IMR-90 (cell line): ENCODE data around the gene ERGIC1. TPM values are rescaled to one million over a fixed set of nuclear protein-coding genes. Genes with fewer than 3 reads are reported as not detected.

Experiments
- ATAC-seq: fragments of 200-7000 bp; cut with Tn5 transposase; 2 replicates; pipeline ENCODE4 v1.9.1; 2020; ENCODE audit warnings: low read depth, mild to moderate bottlenecking, moderate library complexity
- BruUV-seq: library from RNA; stranded (reverse); fragments of 400-500 nt; replicated peaks from 2 replicates; lab custom pipeline; 2021; lab: Mats Ljungman, UMichigan
- CTCF ChIA-PET: fragments of 300-600 bp; formaldehyde crosslinking; extraction: SDS; loops from one replicate; lab custom pipeline; 2021; ENCODE audit warnings: antibody characterized with exemption; lab: Yijun Ruan, JAX
- POLR2A ChIA-PET: fragments of 300-600 bp; sonication (Branson Sonifier 250); formaldehyde crosslinking; loops from one replicate; lab custom pipeline; 2022; ENCODE audit warnings: antibody characterized with exemption; ENCODE audit not compliant: unreplicated experiment; lab: Charles Lee
- DNase-seq: peaks from one replicate; pipeline ENCODE4 v3.0.0; 2013
- H2AFZ ChIP-seq: replicated peaks from 2 replicates; pipeline ENCODE3; 2013; ENCODE audit warnings: low read length, mild to moderate bottlenecking; ENCODE audit not compliant: poor library complexity
- H2AK5ac ChIP-seq: 2 replicates; pipeline ENCODE4 v1.6.1; 2013; ENCODE audit warnings: low read depth, low read length, inconsistent platforms
- H2AK9ac ChIP-seq: replicated peaks from 2 replicates; pipeline ENCODE3; 2013; ENCODE audit warnings: mild to moderate bottlenecking, low read depth, low read length, moderate library complexity; ENCODE audit not compliant: poor library complexity
- H2BK120ac ChIP-seq: 2 replicates; pipeline ENCODE4 v1.6.1; 2013; ENCODE audit warnings: low read depth, low read length, inconsistent platforms
- H2BK15ac ChIP-seq: 3 replicates; pipeline ENCODE4 v1.6.1; 2013; ENCODE audit warnings: low read depth, low read length, inconsistent platforms
- H2BK20ac ChIP-seq: 2 replicates; pipeline ENCODE4 v1.6.1; 2013; ENCODE audit warnings: low read depth, mild to moderate bottlenecking, inconsistent platforms, low read length, moderate library complexity
- H2BK5ac ChIP-seq: 2 replicates; pipeline ENCODE4 v1.6.1; 2013; ENCODE audit warnings: mild to moderate bottlenecking, low read depth, low read length, inconsistent platforms; ENCODE audit not compliant: poor library complexity, severe bottlenecking
- H3K14ac ChIP-seq: replicated peaks from 2 replicates; pipeline ENCODE4 v1.6.1; 2013; ENCODE audit warnings: low read depth, low read length, inconsistent platforms
- H3K18ac ChIP-seq: 2 replicates; pipeline ENCODE4 v1.6.1; 2013; ENCODE audit warnings: low read depth, low read length, control low read depth
- H3K23ac ChIP-seq: 2 replicates; pipeline ENCODE4 v1.6.1; 2013; ENCODE audit warnings: low read depth, low read length, inconsistent platforms
- H3K27ac ChIP-seq: 2 replicates; pipeline ENCODE4 v1.5.1; 2013; ENCODE audit warnings: mild to moderate bottlenecking, control low read depth, low read length; ENCODE audit not compliant: insufficient read depth
- H3K27me3 ChIP-seq: 2 replicates; pipeline ENCODE4 v1.6.1; 2013; ENCODE audit warnings: low read length; ENCODE audit not compliant: control insufficient read depth, insufficient read depth
- H3K36me3 ChIP-seq: 2 replicates; pipeline ENCODE4 v1.6.1; 2013; ENCODE audit warnings: low read length, mixed read lengths; ENCODE audit not compliant: control insufficient read depth, insufficient read depth
- H3K4ac ChIP-seq: 2 replicates; pipeline ENCODE4 v1.6.1; 2013; ENCODE audit warnings: low read depth, low read length, inconsistent platforms
- H3K4me1 ChIP-seq: 2 replicates; pipeline ENCODE4 v1.6.1; 2013; ENCODE audit warnings: low read length, mixed read lengths; ENCODE audit not compliant: control insufficient read depth, insufficient read depth
- H3K4me2 ChIP-seq: 2 replicates; pipeline ENCODE4 v1.6.1; 2013; ENCODE audit warnings: low read depth, mild to moderate bottlenecking, control low read depth, low read length, moderate library complexity
- H3K4me3 ChIP-seq: 2 replicates; pipeline ENCODE4 v1.5.1; 2013; ENCODE audit warnings: low read depth, mild to moderate bottlenecking, control low read depth, low read length, moderate library complexity; ENCODE audit not compliant: insufficient read depth
- H3K56ac ChIP-seq: 2 replicates; pipeline ENCODE4 v1.6.1; 2013; ENCODE audit warnings: low read length, inconsistent platforms; ENCODE audit not compliant: insufficient read depth; ENCODE audit errors: extremely low read depth
- H3K79me1 ChIP-seq, 2 experiments: 2 replicates each; pipeline ENCODE4 v1.6.1; 2013; ENCODE audit warnings: low read length in 2 of 2, inconsistent platforms in 1 of 2, low read depth in 1 of 2
- H3K9ac ChIP-seq: 2 replicates; pipeline ENCODE4 v1.6.1; 2013; ENCODE audit warnings: low read depth, low read length, control low read depth
- H3K9me1 ChIP-seq: 2 replicates; pipeline ENCODE4 v1.6.1; 2013; ENCODE audit warnings: low read length, inconsistent platforms; ENCODE audit not compliant: insufficient read depth
- H3K9me3 ChIP-seq: 2 replicates; pipeline ENCODE4 v1.6.1; 2013; ENCODE audit warnings: low read length; ENCODE audit not compliant: control insufficient read depth, insufficient read depth
- H4K20me1 ChIP-seq: 2 replicates; pipeline ENCODE4 v1.6.1; 2013; ENCODE audit warnings: low read length, inconsistent platforms; ENCODE audit not compliant: insufficient read depth
- H4K5ac ChIP-seq: 2 replicates; pipeline ENCODE4 v1.6.1; 2013; ENCODE audit warnings: mild to moderate bottlenecking, low read depth, low read length, control low read depth
- H4K8ac ChIP-seq, 2 experiments: 2 replicates each; pipeline ENCODE4 v1.6.1; 2013; ENCODE audit warnings: low read depth in 2 of 2, low read length in 2 of 2, control low read depth in 1 of 2, inconsistent platforms in 1 of 2
- H4K91ac ChIP-seq: 2 replicates; pipeline ENCODE4 v1.6.1; 2013; ENCODE audit warnings: low read depth, low read length, inconsistent platforms; ENCODE audit not compliant: insufficient read depth
- MXI1 ChIP-seq: IDR thresholded peaks from 2 replicates; pipeline ENCODE4 v1.6.1; 2012; ENCODE audit warnings: low read depth, mild to moderate bottlenecking, low read length, moderate library complexity, borderline replicate concordance
- POLR2A ChIP-seq: IDR thresholded peaks from 2 replicates; pipeline ENCODE4 v1.6.1; 2012; ENCODE audit warnings: mild to moderate bottlenecking, low read depth, low read length
- WGBS, 2 experiments: methylation state at CpG; one replicate each; pipeline versions ENCODE4 v1.1.5 to v1.1.7; 2013; ENCODE audit warnings: missing lambda C conversion rate in 2 of 2; ENCODE audit not compliant: insufficient read length in 1 of 2; ENCODE audit errors: extremely low coverage in 2 of 2; 5-methylcytosine and 5-hydroxymethylcytosine counted together
- dilution Hi-C: fragments of 300-500 bp; cut with HindIII; formaldehyde crosslinking; loops from one replicate; pipeline ENCODE4 v1.14.3; 2018; ENCODE audit warnings: low sequenced_read_pairs; ENCODE audit not compliant: unreplicated experiment
- in situ Hi-C: fragments of 300-500 bp; cut with MboI; formaldehyde crosslinking; loops from 3 replicates; pipeline ENCODE4 v1.14.3; 2019; ENCODE audit warnings: low sequenced_read_pairs, inconsistent platforms, mixed read lengths
- intact Hi-C: fragments of 100-400 bp; cut with micrococcal nuclease; formaldehyde crosslinking; loops from 2 replicates; pipeline ENCODE4 v1.10.0; 2022
- polyA plus RNA-seq, 3 experiments: library from polyadenylated mRNA; depleted of rRNA; stranded (reverse); fragments of >200 nt; gene quantifications; 2 replicates each; pipeline ENCODE4 v1.2.3, GENCODE V29; 2012; ENCODE audit warnings: low replicate concordance in 1 of 3
- total RNA-seq: library from RNA; depleted of rRNA; stranded (reverse); fragments of >200 nt; gene quantifications from 2 replicates; pipeline ENCODE4 v1.2.3, GENCODE V29; 2012

ERGIC1 gene
- total and polyA plus RNA-seq, 2 of the 4 experiments (the other 2 are of a cell fraction) = 134 to 192 TPM

GRCh38 chr5:172898218-172898842, 64.3 kb downstream of the ERGIC1 start:
- dilution Hi-C loops (no loop called here), in situ Hi-C loops (no loop called here), intact Hi-C loops (no loop called here)
- peak overlapping the region; percentile 99 for H4K91ac ChIP-seq
- H2BK20ac ChIP-seq = peak overlapping the region; percentile 97
- peak overlapping the region; percentile 95 for H4K5ac ChIP-seq
- peaks cover 43 to 67% of the 10 kb centered on the region in 2 experiments for H3K79me1 ChIP-seq
- ChIA-PET POLR2A (interaction anchor here (0.6 to 1.3 kb wide), 4 partner anchors 11 to 131 kb away, joined by 3 to 4 read pairs (median 3); no protein-coding TSS in a partner anchor), CTCF (interaction anchor here (0.5 to 1.3 kb wide), 5 partner anchors 19 to 184 kb away, joined by 3 to 4 read pairs (median 3); no protein-coding TSS in a partner anchor)
- no peak overlapping the region for H3K4me3 ChIP-seq
- H3K9ac ChIP-seq = peak overlapping the region; percentile 86
- H2AK5ac ChIP-seq = peak overlapping the region; percentile 99
- no peaks in the 10 kb centered on the region for H3K27me3 ChIP-seq
- H3K4me2 ChIP-seq = peak overlapping the region; percentile 11
- ATAC-seq = peak; percentile 0
- H2AFZ ChIP-seq = peak overlapping the region; percentile 15
- peak overlapping the region; percentile 79 for H2BK15ac ChIP-seq
- peak overlapping the region; percentile 89 to 91 for H4K8ac ChIP-seq
- H3K56ac ChIP-seq = peak overlapping the region; percentile 94
- TF ChIP-seq POLR2A (peak; percentile 72; the same call in 1 of the 2 replicates), MXI1 (no peak)
- H3K36me3 ChIP-seq = peaks cover 18% of the 10 kb centered on the region
- H4K20me1 ChIP-seq = no peaks in the 10 kb centered on the region; the same call in 1 of the 2 replicates
- no peak for DNase-seq
- peak overlapping the region; percentile 97 for H2BK120ac ChIP-seq
- WGBS, 2 experiments = 86% methylated on average over 1 of the region's 3 CpGs; no CpG with 5 or more reads in 1 of the 2 experiments
- H3K18ac ChIP-seq = peak overlapping the region; percentile 93
- H3K14ac ChIP-seq = peak overlapping the region; percentile 96
- peak overlapping the region; percentile 91 for H3K23ac ChIP-seq
- peaks cover 27% of the 10 kb centered on the region for H3K9me1 ChIP-seq
- H2BK5ac ChIP-seq = peak overlapping the region; percentile 98
- peak overlapping the region; percentile 98 for H3K27ac ChIP-seq
- peaks cover 36% of the 10 kb centered on the region for H3K4me1 ChIP-seq
- BruUV-seq = TSS peak; percentile 84
- peak overlapping the region; percentile 86 for H2AK9ac ChIP-seq
- no peaks in the 10 kb centered on the region for H3K9me3 ChIP-seq
- H3K4ac ChIP-seq = peak overlapping the region; percentile 99
